Cardiac muscle cell (in vitro differentiated cells and primary cell): ENCODE data around the gene BCKDHA. TPM values are rescaled to one million over a fixed set of nuclear protein-coding genes. Genes with fewer than 3 reads are reported as not detected.

Source experiments
- DNase-seq, 2 donors: peaks; one replicate each; pipeline versions ENCODE4 v3.0.0 to v3.0.0-alpha.2; 2010 to 2017; ENCODE audit warnings: low read depth in 1 of 2, low spot score in 1 of 2
- H3K27ac ChIP-seq: fragments of 200-600 bp; sonication (generic); 2 replicates; pipeline ENCODE4 v1.5.1; 2016
- H3K27me3 ChIP-seq: fragments of 200-600 bp; sonication (generic); 2 replicates; pipeline ENCODE4 v1.6.0; 2016; ENCODE audit warnings: control low read depth
- H3K36me3 ChIP-seq: fragments of 200-600 bp; sonication (generic); 2 replicates; pipeline ENCODE4 v1.5.1; 2016; ENCODE audit warnings: control low read depth
- H3K4me1 ChIP-seq: fragments of 200-600 bp; sonication (generic); 2 replicates; pipeline ENCODE4 v1.8.1; 2017; ENCODE audit warnings: low read depth, mild to moderate bottlenecking, mixed run types
- H3K4me3 ChIP-seq: fragments of 200-600 bp; sonication (generic); 2 replicates; pipeline ENCODE4 v1.5.1; 2016; ENCODE audit warnings: mild to moderate bottlenecking
- H3K9me3 ChIP-seq: fragments of 200-600 bp; sonication (generic); 2 replicates; pipeline ENCODE4 v1.5.1; 2017; ENCODE audit warnings: low read depth, mild to moderate bottlenecking, control low read depth
- CTCF ChIP-seq: IDR thresholded peaks from 2 replicates; pipeline ENCODE4 v1.5.1; 2012; ENCODE audit warnings: low read depth, mild to moderate bottlenecking, low read length
- polyA plus RNA-seq: library from polyadenylated mRNA; unstranded; fragments of >200 nt; fragmentation: Nextera tagmentation; extraction: Ambion mirVana; gene quantifications from 2 replicates; pipeline ENCODE4 v1.2.1, GENCODE V29; 2016
- total RNA-seq: library from RNA; depleted of rRNA; stranded (reverse); fragments of >200 nt; gene quantifications from 2 replicates; pipeline ENCODE4 v1.2.3, GENCODE V29; 2016

The BCKDHA gene
- total and polyA plus RNA-seq, 2 experiments from 2014 or later, result 151 to 166 TPM

- DNase-seq, result no peak
- H3K27ac ChIP-seq, result peak overlapping the region; percentile 84
- peaks cover 5% of the 10 kb centered on the region for H3K36me3 ChIP-seq
- H3K4me1 ChIP-seq, result peaks cover 24% of the 10 kb centered on the region
- H3K9me3 ChIP-seq, result no peaks in the 10 kb centered on the region
- H3K27me3 ChIP-seq, result no peaks in the 10 kb centered on the region
- TF ChIP-seq CTCF, result no peak
- no peak overlapping the region for H3K4me3 ChIP-seq
Observed at GRCh38 chr19:41425174-41426115, 27.8 kb downstream of the BCKDHA start.

DNA sequence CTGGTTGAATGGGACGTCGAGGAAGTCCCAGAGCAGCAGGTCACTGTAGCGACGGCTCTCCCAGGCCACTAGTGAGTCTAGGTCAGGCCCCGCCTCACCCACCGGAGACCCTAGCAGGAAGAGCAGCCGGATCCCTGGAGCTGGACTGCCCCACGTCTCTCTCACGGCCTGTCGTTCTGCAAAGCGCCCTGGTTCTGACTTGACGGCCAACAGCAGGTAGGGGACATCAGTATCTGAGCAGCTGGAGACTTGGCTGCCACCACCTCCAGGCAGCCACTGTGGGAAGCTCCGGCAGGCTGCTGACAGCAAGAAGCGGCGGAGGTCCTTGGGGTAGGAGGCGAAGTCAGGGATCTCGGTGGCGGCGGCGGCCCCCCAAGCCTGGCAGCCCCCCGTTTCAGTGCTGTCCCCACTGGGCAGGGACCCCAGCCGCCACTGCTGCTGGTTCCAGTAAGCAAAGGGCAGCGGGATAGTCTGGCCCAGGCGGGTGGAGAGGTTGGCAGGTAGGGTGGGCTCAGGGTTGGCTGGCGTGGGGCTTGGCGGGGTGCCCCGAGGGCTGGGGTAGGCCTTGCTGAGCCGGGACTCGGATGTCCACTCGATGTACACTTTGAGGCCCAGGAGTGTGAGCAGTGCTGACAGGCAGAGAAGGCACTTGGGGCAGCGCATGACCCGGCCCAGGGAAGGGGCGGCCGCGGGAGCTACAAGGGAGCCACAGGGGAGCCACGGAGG lies 28.7 kb downstream of the BCKDHA start:
- Histone ChIP-seq H3K27ac (peak overlapping the region; percentile 84), H3K4me3 (peak overlapping the region; percentile 22)

DNA sequence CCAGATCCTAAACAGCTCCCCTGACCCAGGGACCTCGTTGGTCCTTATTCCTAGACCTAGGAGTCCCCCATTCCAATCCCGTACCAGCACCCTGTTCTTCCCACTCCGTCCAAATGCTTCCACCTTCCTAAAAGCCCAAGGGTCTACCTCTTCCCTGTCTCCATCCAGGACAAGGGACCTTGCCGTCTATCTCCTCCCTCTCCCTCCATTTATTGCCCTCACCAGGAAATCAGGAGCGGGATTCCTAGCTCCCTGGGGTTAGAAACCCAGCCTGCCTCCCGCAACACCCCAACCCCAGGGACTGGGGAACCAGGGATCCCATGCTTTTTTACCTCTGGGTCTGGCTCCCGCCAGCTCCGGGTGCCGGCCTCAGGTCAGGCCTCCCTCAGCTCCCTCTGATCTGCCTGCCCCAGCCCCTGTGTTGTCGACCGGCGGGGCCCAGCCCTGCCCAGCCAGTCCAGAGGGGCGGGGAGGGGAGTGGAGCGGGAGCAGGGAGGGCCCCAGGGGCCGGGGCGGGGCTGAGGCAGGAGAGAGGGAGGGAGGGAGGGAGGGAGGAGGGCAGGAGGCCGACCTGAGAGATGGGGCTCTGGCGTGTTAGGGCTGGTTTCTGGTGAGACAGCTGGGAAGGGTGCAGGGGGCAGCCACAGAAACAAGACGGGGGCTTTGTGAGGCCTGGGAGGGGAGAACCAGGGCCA lies 29.5 kb downstream of the BCKDHA start, which contains the start of gene B3GNT8:
TSS of gene B3GNT8 (minus strand) at position 423 of the 695 bp plus-strand sequence. CDS start 596 bp downstream, outside the sequence.
- H3K4me3 ChIP-seq, result peak within 1 kb of the TSS; percentile 22
- no peaks in the 10 kb centered on the region for H3K9me3 ChIP-seq
- no peaks in the 10 kb centered on the region for H3K27me3 ChIP-seq
- DNase-seq, result peak; percentile 81 to 94
- peak within 1 kb of the TSS; percentile 84 for H3K27ac ChIP-seq
- no peak for TF ChIP-seq CTCF
- peaks cover 2% of the 10 kb centered on the region for H3K36me3 ChIP-seq
- peaks cover 36% of the 10 kb centered on the region for H3K4me1 ChIP-seq

More for the DNA sequence above, 28.7 kb downstream of the BCKDHA start:
- Histone ChIP-seq H3K9me3 (no peaks in the 10 kb centered on the region), H3K36me3 (peaks cover 2% of the 10 kb centered on the region), H3K4me1 (peaks cover 30% of the 10 kb centered on the region), H3K27me3 (no peaks in the 10 kb centered on the region)
- no peak for TF ChIP-seq CTCF
- peak in 1 of 2 donors; percentile 20 for DNase-seq

DNA sequence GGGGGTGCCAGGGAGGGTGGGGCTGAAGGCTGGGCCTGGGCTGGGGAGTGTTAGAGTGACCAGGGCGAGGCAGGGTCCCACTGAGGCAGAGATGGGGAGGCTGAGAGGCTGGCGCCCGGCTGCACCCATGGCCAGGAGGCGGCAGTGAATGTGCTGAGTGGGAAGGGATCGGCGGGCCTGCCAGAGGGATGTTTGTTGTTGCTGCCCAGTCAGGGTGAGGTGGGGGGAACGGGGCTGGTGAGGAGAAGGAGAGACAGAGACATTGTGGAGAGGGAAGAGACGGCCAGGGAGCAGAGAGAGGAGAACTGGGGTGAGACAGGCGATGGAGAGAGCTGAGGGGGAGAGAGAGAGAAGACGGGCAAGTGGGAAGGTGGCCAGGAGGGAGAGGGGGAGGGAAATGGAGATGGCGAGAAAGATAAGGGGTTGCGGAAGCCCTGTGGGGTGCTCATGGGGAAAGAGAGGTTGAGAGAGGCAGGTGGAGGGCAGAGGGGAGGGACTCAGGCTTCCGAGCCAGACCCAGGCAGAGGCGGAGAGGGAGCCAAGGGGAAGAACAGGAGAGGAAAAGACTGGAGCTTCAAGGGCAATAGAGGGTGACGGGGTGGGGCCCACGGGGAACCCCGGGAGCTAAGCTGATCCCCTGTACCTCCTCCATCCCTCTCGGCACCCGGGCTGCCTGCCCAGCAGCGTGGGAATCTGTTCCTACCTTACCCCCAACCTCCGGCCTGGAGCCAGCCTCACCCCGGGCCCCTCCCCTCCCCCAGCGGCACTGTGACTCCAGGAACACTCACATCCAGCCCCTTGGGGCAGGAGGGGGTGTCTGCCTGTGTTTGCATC lies 30.2 kb downstream of the BCKDHA start:
- H3K27ac ChIP-seq, result peak overlapping the region; percentile 84
- peak; percentile 20 to 35 for DNase-seq
- H3K4me3 ChIP-seq, result peak overlapping the region; percentile 7

More for the DNA sequence above, 30.2 kb downstream of the BCKDHA start:
- Histone ChIP-seq H3K27me3 (no peaks in the 10 kb centered on the region), H3K36me3 (peaks cover 3% of the 10 kb centered on the region), H3K4me1 (peaks cover 43% of the 10 kb centered on the region), H3K9me3 (no peaks in the 10 kb centered on the region)
- TF ChIP-seq CTCF, result peak; percentile 4
